Neural cell (in vitro differentiated cells): Measurements from ENCODE around the gene OR51V1. TPM values are rescaled to one million over a fixed set of nuclear protein-coding genes. Genes with fewer than 3 reads are reported as not detected.

Experiments used
- H2AFZ ChIP-seq: fragments of 200-600, 300-800 bp; sonication (generic), shearing (Covaris generic); 2 replicates; pipeline ENCODE4 v1.6.0; 2014; ENCODE audit warnings: low read depth, mild to moderate bottlenecking, antibody characterized with exemption, low read length, moderate library complexity
- H3F3A ChIP-seq: fragments of 200-600 bp; shearing (Covaris generic); 2 replicates; pipeline ENCODE4 v1.6.1; 2016; ENCODE audit warnings: mild to moderate bottlenecking, moderate library complexity, mixed read lengths, antibody characterized with exemption, low read length; ENCODE audit not compliant: insufficient read depth, poor library complexity, severe bottlenecking
- H3K27ac ChIP-seq: fragments of 200-600, 300-800 bp; sonication (generic), shearing (Covaris generic); 2 replicates; pipeline ENCODE4 v1.5.1; 2014; ENCODE audit warnings: mild to moderate bottlenecking, low read length, moderate library complexity
- H3K27me3 ChIP-seq: fragments of 300-800, 200-600 bp; sonication (generic), shearing (Covaris generic); 2 replicates; pipeline ENCODE4 v1.6.0; 2014; ENCODE audit warnings: mild to moderate bottlenecking, low read depth, low read length, moderate library complexity; ENCODE audit not compliant: insufficient read depth
- H3K36me3 ChIP-seq: fragments of 300-800, 200-600 bp; sonication (generic), shearing (Covaris generic); 2 replicates; pipeline ENCODE4 v1.5.1; 2014; ENCODE audit warnings: mild to moderate bottlenecking, antibody characterized with exemption, low read length, moderate library complexity; ENCODE audit not compliant: insufficient read depth
- H3K4me2 ChIP-seq: fragments of 300-800, 200-600 bp; sonication (generic), shearing (Covaris generic); 2 replicates; pipeline ENCODE4 v1.6.0; 2014; ENCODE audit warnings: mild to moderate bottlenecking, low read length
- H3K4me3 ChIP-seq: fragments of 300-800, 200-600 bp; sonication (generic), shearing (Covaris generic); 2 replicates; pipeline ENCODE4 v1.5.1; 2014; ENCODE audit warnings: mild to moderate bottlenecking, low read length, moderate library complexity
- H3K79me2 ChIP-seq: fragments of 200-600 bp; shearing (Covaris generic); replicated peaks from 2 replicates; pipeline ENCODE4 v1.6.0; 2014; ENCODE audit warnings: mild to moderate bottlenecking, low read length, moderate library complexity; ENCODE audit not compliant: insufficient read depth
- H3K9ac ChIP-seq: fragments of 300-800, 200-600 bp; sonication (generic), shearing (Covaris generic); 2 replicates; pipeline ENCODE4 v1.6.1; 2016; ENCODE audit warnings: mild to moderate bottlenecking, low read length, mixed read lengths
- H3K9me2 ChIP-seq: fragments of 200-600 bp; shearing (Covaris generic); 2 replicates; pipeline ENCODE4 v1.6.1; 2016; ENCODE audit warnings: mild to moderate bottlenecking, low read length, mixed read lengths; ENCODE audit not compliant: insufficient read depth
- H3K9me3 ChIP-seq: fragments of 200-600, 300-800 bp; sonication (generic), shearing (Covaris generic); 2 replicates; pipeline ENCODE4 v1.6.1; 2016; ENCODE audit warnings: mild to moderate bottlenecking, mixed run types, low read length, moderate library complexity, mixed read lengths
- H4K20me1 ChIP-seq: fragments of 200-600 bp; shearing (Covaris generic); 2 replicates; pipeline ENCODE4 v1.6.1; 2016; ENCODE audit warnings: mild to moderate bottlenecking, mixed run types; ENCODE audit not compliant: insufficient read depth
- CTCF ChIP-seq: fragments of 450-650 bp; IDR thresholded peaks from 2 replicates; pipeline ENCODE4 v1.5.1; 2014; ENCODE audit warnings: antibody characterized with exemption, mild to moderate bottlenecking, moderate library complexity; ENCODE audit not compliant: poor library complexity, severe bottlenecking
- EP300 ChIP-seq: fragments of 450-650 bp; conservative IDR thresholded peaks from 2 replicates; pipeline ENCODE4 v1.6.1; 2014; ENCODE audit warnings: antibody characterized with exemption, mild to moderate bottlenecking, moderate library complexity; ENCODE audit not compliant: poor library complexity, severe bottlenecking
- EZH2 ChIP-seq: fragments of 200-600, 300-800 bp; shearing (Covaris generic), sonication (generic); IDR thresholded peaks from 2 replicates; pipeline ENCODE4 v1.6.1; 2014; ENCODE audit warnings: antibody characterized with exemption, low read length, borderline replicate concordance, mild to moderate bottlenecking; ENCODE audit not compliant: insufficient read depth, poor library complexity, severe bottlenecking
- MXI1 ChIP-seq: fragments of 450-650 bp; conservative IDR thresholded peaks from 2 replicates; pipeline ENCODE4 v1.6.1; 2014; ENCODE audit warnings: antibody characterized with exemption, mild to moderate bottlenecking; ENCODE audit not compliant: poor library complexity, severe bottlenecking
- POLR2AphosphoS5 ChIP-seq: IDR thresholded peaks from 2 replicates; pipeline ENCODE4 v1.6.1; 2012
- RAD21 ChIP-seq: fragments of 450-650 bp; conservative IDR thresholded peaks from 2 replicates; pipeline ENCODE4 v1.6.1; 2014; ENCODE audit warnings: antibody characterized with exemption, mild to moderate bottlenecking, moderate library complexity
- REST ChIP-seq: IDR thresholded peaks from 2 replicates; pipeline ENCODE4 v1.6.1; 2012; ENCODE audit warnings: borderline replicate concordance
- SMC3 ChIP-seq: fragments of 450-650 bp; conservative IDR thresholded peaks from 2 replicates; pipeline ENCODE4 v1.6.1; 2014; ENCODE audit warnings: antibody characterized with exemption, mild to moderate bottlenecking, moderate library complexity; ENCODE audit not compliant: poor library complexity
- TAF1 ChIP-seq: IDR thresholded peaks from 2 replicates; pipeline ENCODE4 v1.6.1; 2012; ENCODE audit warnings: low read depth
- polyA plus RNA-seq: library from polyadenylated mRNA; depleted of rRNA; stranded (reverse); fragments of >200 nt; gene quantifications from 2 replicates; pipeline ENCODE4 v1.2.3, GENCODE V29; 2014

Gene OR51V1
- polyA plus RNA-seq, 1 donor from 2014 or later: not detected

- Histone ChIP-seq H2AFZ (no peak overlapping the region), H3K9me3 (no peaks in the 10 kb centered on the region), H3K4me3 (no peak overlapping the region), H3K4me2 (no peak overlapping the region), H3K79me2 (no peaks in the 10 kb centered on the region), H4K20me1 (no peaks in the 10 kb centered on the region), H3F3A (no peaks in the 10 kb centered on the region), H3K9me2 (no peaks in the 10 kb centered on the region), H3K9ac (no peak overlapping the region), H3K27me3 (no peaks in the 10 kb centered on the region), H3K27ac (no peak overlapping the region), H3K36me3 (no peaks in the 10 kb centered on the region)
- TF ChIP-seq TAF1 (no peak), SMC3 (no peak), RAD21 (no peak), POLR2AphosphoS5 (no peak), EP300 (no peak), EZH2 (no peak), REST (no peak), CTCF (no peak)
These were observed 28.9 kb upstream of the OR51V1 start for GRCh38 chr11:5229356-5229755.

- Histone ChIP-seq H3F3A (no peaks in the 10 kb centered on the region), H3K36me3 (no peaks in the 10 kb centered on the region), H3K9ac (no peak overlapping the region), H3K9me2 (no peaks in the 10 kb centered on the region), H3K9me3 (no peaks in the 10 kb centered on the region), H3K4me3 (no peak overlapping the region), H3K27me3 (no peaks in the 10 kb centered on the region), H3K27ac (no peak overlapping the region), H2AFZ (no peak overlapping the region), H3K79me2 (no peaks in the 10 kb centered on the region), H3K4me2 (no peak overlapping the region), H4K20me1 (no peaks in the 10 kb centered on the region)
- no peak for TF ChIP-seq TAF1
- no peak for TF ChIP-seq CTCF
- no peak for TF ChIP-seq REST
- TF ChIP-seq EZH2: no peak
- TF ChIP-seq MXI1: no peak
These were observed 27.6 kb upstream of the OR51V1 start for GRCh38 chr11:5228124-5228523.
